Endothelial cell of umbilical vein (primary cell): ENCODE data around the gene BUB3. TPM values are rescaled to one million over a fixed set of nuclear protein-coding genes. Genes with fewer than 3 reads are reported as not detected.

Source experiments
- BruUV-seq: library from RNA; stranded (reverse); fragments of 400-500 nt; replicated peaks from 2 replicates; lab custom pipeline; 2021; lab: Mats Ljungman, UMichigan
- CTCF ChIA-PET: fragments of 300-600, 350-600 bp; sonication (Branson Sonifier 250); formaldehyde crosslinking; loops from one replicate; lab custom pipeline; 2021; ENCODE audit warnings: antibody characterized with exemption, inconsistent platforms; lab: Charles Lee
- POLR2A ChIA-PET: fragments of 300-600, 350-600 bp; sonication (Branson Sonifier 250); formaldehyde crosslinking; loops from one replicate; lab custom pipeline; 2021; ENCODE audit warnings: antibody characterized with exemption, inconsistent platforms; lab: Charles Lee
- DNase-seq: peaks from one replicate; pipeline ENCODE4 v3.0.0-alpha.2; 2011; ENCODE audit warnings: low read depth, low spot score
- FAIRE-seq: peaks from 2 replicates; lab custom pipeline; 2011; peaks lifted over from hg19 to GRCh38; lab: Jason Lieb, UNC
- H2AFZ ChIP-seq: 2 replicates; pipeline ENCODE4 v1.6.0; 2012; ENCODE audit warnings: low read depth, low read length, control low read depth, inconsistent platforms
- H3K27ac ChIP-seq: 2 replicates; pipeline ENCODE4 v1.5.1; 2011; ENCODE audit warnings: low read depth, mild to moderate bottlenecking, control low read depth, low read length, moderate library complexity; ENCODE audit not compliant: insufficient read depth
- H3K27me3 ChIP-seq, 2 experiments: 2 replicates each; pipeline versions ENCODE4 v1.6.0 to v1.6.1; 2011; ENCODE audit warnings: low read length in 2 of 2, mixed read lengths in 1 of 2; ENCODE audit not compliant: control insufficient read depth in 2 of 2, insufficient read depth in 2 of 2
- H3K36me3 ChIP-seq, 2 experiments: 2 replicates in 1 of 2; 3 replicates in 1 of 2; pipeline ENCODE4 v1.5.1; 2011; ENCODE audit warnings: low read length in 2 of 2, mild to moderate bottlenecking in 1 of 2, moderate library complexity in 1 of 2; ENCODE audit not compliant: control insufficient read depth in 2 of 2, insufficient read depth in 2 of 2; ENCODE audit errors: extremely low read depth in 1 of 2
- H3K4me1 ChIP-seq: 3 replicates; pipeline ENCODE4 v1.5.1; 2011; ENCODE audit warnings: mild to moderate bottlenecking, low read length; ENCODE audit not compliant: control insufficient read depth, insufficient read depth; ENCODE audit errors: extremely low read depth
- H3K4me2 ChIP-seq: 2 replicates; pipeline ENCODE4 v1.6.1; 2011; ENCODE audit warnings: low read length, control low read depth, mixed read lengths; ENCODE audit not compliant: insufficient read depth
- H3K4me3 ChIP-seq, 3 experiments: fragments of 200-600 bp in 1 of 3; sonication (generic), shearing (Covaris generic) in 1 of 3; replicated peaks in 1 of 3; 2 replicates each; pipeline ENCODE4 v1.5.1; 2011 to 2016; ENCODE audit warnings: control low read depth in 3 of 3, low read length in 3 of 3, mild to moderate bottlenecking in 2 of 3, inconsistent platforms in 1 of 3, low read depth in 1 of 3, moderate library complexity in 1 of 3; ENCODE audit not compliant: insufficient read depth in 1 of 3
- H3K79me2 ChIP-seq: 2 replicates; pipeline ENCODE4 v1.6.0; 2012; ENCODE audit warnings: low read length, inconsistent platforms; ENCODE audit not compliant: control insufficient read depth, insufficient read depth
- H3K9ac ChIP-seq: replicated peaks from 2 replicates; pipeline ENCODE3; 2011; ENCODE audit warnings: low read length, control low read depth; ENCODE audit not compliant: insufficient read depth; ENCODE audit errors: extremely low read depth
- H3K9me1 ChIP-seq: replicated peaks from 3 replicates; pipeline ENCODE4 v1.6.0; 2011; ENCODE audit warnings: mild to moderate bottlenecking, low read length; ENCODE audit not compliant: control insufficient read depth, insufficient read depth; ENCODE audit errors: extremely low read depth
- H3K9me3 ChIP-seq: replicated peaks from 2 replicates; pipeline ENCODE4 v1.5.1; 2012; ENCODE audit warnings: low read length, inconsistent platforms; ENCODE audit not compliant: control insufficient read depth, insufficient read depth
- H4K20me1 ChIP-seq: replicated peaks from 2 replicates; pipeline ENCODE3; 2011; ENCODE audit warnings: mild to moderate bottlenecking, low read length; ENCODE audit not compliant: control insufficient read depth, insufficient read depth; ENCODE audit errors: extremely low read depth
- CTCF ChIP-seq, 2 donors: IDR thresholded peaks; 1 replicate in 1 of 2; 2 replicates in 1 of 2; pipeline ENCODE4 v1.5.1; 2011; ENCODE audit warnings: low read length in 2 of 2, mild to moderate bottlenecking in 2 of 2, moderate library complexity in 2 of 2, control low read depth in 1 of 2, inconsistent platforms in 1 of 2, low read depth in 1 of 2; ENCODE audit not compliant: insufficient read depth in 1 of 2; ENCODE audit errors: extremely low read depth in 1 of 2
- EZH2 ChIP-seq: IDR thresholded peaks from 2 replicates; pipeline ENCODE4 v1.6.1; 2012; ENCODE audit warnings: borderline replicate concordance, low read depth, mild to moderate bottlenecking, moderate library complexity, low read length, inconsistent platforms; ENCODE audit not compliant: severe bottlenecking
- FOS ChIP-seq: IDR thresholded peaks from 2 replicates; pipeline ENCODE4 v1.6.1; 2011; ENCODE audit warnings: mild to moderate bottlenecking, low read length, moderate library complexity, borderline replicate concordance; ENCODE audit not compliant: insufficient read depth
- POLR2AphosphoS5 ChIP-seq: IDR thresholded peaks from 2 replicates; pipeline ENCODE4 v1.6.1; 2012; ENCODE audit warnings: low read depth, mild to moderate bottlenecking, control low read depth, low read length, moderate library complexity; ENCODE audit not compliant: insufficient read depth
- dilution Hi-C: fragments of 300-500 bp; cut with MboI; formaldehyde crosslinking; loops from one replicate; pipeline ENCODE4 v1.15.0; 2019; ENCODE audit warnings: low sequenced_read_pairs; ENCODE audit not compliant: extremely low pct_ligation_motif_present
- intact Hi-C: fragments of 100-400 bp; cut with micrococcal nuclease; formaldehyde crosslinking; loops from one replicate; pipeline ENCODE4 v1.10.0; 2022
- polyA plus RNA-seq, 4 experiments: library from polyadenylated mRNA; depleted of rRNA in 3 of 4; stranded (reverse) in 3 of 4; unstranded in 1 of 4; fragments of >200 nt; gene quantifications; 2 replicates each; pipeline versions ENCODE4 v1.2.1 to v1.2.3, GENCODE V29; 2011 to 2012; ENCODE audit warnings: missing spikeins in 1 of 4
- total RNA-seq: library from RNA; stranded (reverse); gene quantifications from 2 replicates; pipeline ENCODE4 v1.2.3, GENCODE V29; 2021
- TF ChIP-seq, protein P1 (sequence below): IDR thresholded peaks from 2 replicates; pipeline ENCODE4 v1.6.1; 2011; ENCODE audit not compliant: insufficient read depth, insufficient read length

Gene BUB3
- total and polyA plus RNA-seq, 2 donors (not counting 3 experiments of a cell fraction or from before 2014, with no cell fraction given): 156 to 193 TPM

GRCh38 chr10:123143162-123143824 is 10.9 kb upstream of the BUB3 start:
- H3K4me3 ChIP-seq: no peak overlapping the region
- intact Hi-C loops (no loop called here), dilution Hi-C loops (no loop called here)
- CTCF ChIA-PET: interaction anchor here (1.5 kb wide), 1 partner anchor 10 kb away, joined by 3 read pairs; no protein-coding TSS in a partner anchor
- no peaks in the 10 kb centered on the region for H3K36me3 ChIP-seq
- no peak for FAIRE-seq
- BruUV-seq: no TSS peak
- H3K27me3 ChIP-seq: peaks cover 91 to 99% of the 10 kb centered on the region in 2 experiments
- no peak overlapping the region for H3K9ac ChIP-seq
- no peak overlapping the region for H3K4me2 ChIP-seq
- no peak for TF ChIP-seq CTCF (IDR thresholded peaks at IDR 0.05; ENCODE audit: extremely low read depth in 1 of 2, insufficient read depth in 1 of 2, low read depth in 1 of 2, low read length in 2 of 2)
- no peak for TF ChIP-seq POLR2AphosphoS5
- TF ChIP-seq, protein P1, sequence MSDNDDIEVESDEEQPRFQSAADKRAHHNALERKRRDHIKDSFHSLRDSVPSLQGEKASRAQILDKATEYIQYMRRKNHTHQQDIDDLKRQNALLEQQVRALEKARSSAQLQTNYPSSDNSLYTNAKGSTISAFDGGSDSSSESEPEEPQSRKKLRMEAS: no peak
- TF ChIP-seq FOS: no peak
- TF ChIP-seq EZH2: peak; percentile 85
- H2AFZ ChIP-seq: no peak overlapping the region
- no peaks in the 10 kb centered on the region for H3K4me1 ChIP-seq
- H3K27ac ChIP-seq: no peak overlapping the region
- POLR2A ChIA-PET: no interaction called here
- H3K9me1 ChIP-seq: no peaks in the 10 kb centered on the region
- no peaks in the 10 kb centered on the region for H4K20me1 ChIP-seq
- no peaks in the 10 kb centered on the region for H3K9me3 ChIP-seq
- no peak for DNase-seq
- no peaks in the 10 kb centered on the region for H3K79me2 ChIP-seq
